Measurements from ENCODE around the gene RIPK1.

The RIPK1 gene

GRCh38 chr6:3163248-3163594, 94.9 kb downstream of the RIPK1 start:
- no peak for DNase-seq (ENCODE audit: low read depth)

GRCh38 chr6:3164388-3164787, 96.1 kb downstream of the RIPK1 start:
- DNase-seq (ENCODE audit: low read depth), result no peak

Data from activated T-helper 1 cell treated with Interleukin-2 at 50 U/mL for 16 hours (primary cell).